IPS-20b (cell line): Measurements from ENCODE around the gene CYP26B1.

Source experiments
- H3K27ac ChIP-seq: one replicate; pipeline ENCODE4 v1.5.1; 2013; ENCODE audit warnings: low read length
- H3K27me3 ChIP-seq: 2 replicates; pipeline ENCODE4 v1.6.1; 2013; ENCODE audit warnings: mild to moderate bottlenecking, low read length, inconsistent platforms; ENCODE audit not compliant: insufficient read depth
- H3K36me3 ChIP-seq: 2 replicates; pipeline ENCODE4 v1.6.1; 2013; ENCODE audit warnings: low read depth, mild to moderate bottlenecking, inconsistent platforms, low read length, moderate library complexity; ENCODE audit not compliant: insufficient read depth
- H3K4me1 ChIP-seq: 2 replicates; pipeline ENCODE4 v1.6.1; 2013; ENCODE audit warnings: mild to moderate bottlenecking, control low read depth, inconsistent platforms, low read length, moderate library complexity; ENCODE audit not compliant: insufficient read depth
- H3K4me3 ChIP-seq: 2 replicates; pipeline ENCODE4 v1.5.1; 2013; ENCODE audit warnings: mild to moderate bottlenecking, low read length, inconsistent platforms
- H3K9ac ChIP-seq: 2 replicates; pipeline ENCODE4 v1.6.1; 2013; ENCODE audit warnings: low read depth, mild to moderate bottlenecking, inconsistent platforms, low read length, moderate library complexity
- H3K9me3 ChIP-seq: 2 replicates; pipeline ENCODE4 v1.6.1; 2013; ENCODE audit warnings: mild to moderate bottlenecking, low read depth, low read length, inconsistent platforms; ENCODE audit not compliant: insufficient read depth

The CYP26B1 gene

GRCh38 chr2:72147303-72147971 lies at the start of gene CYP26B1:
Gene CYP26B1, minus strand, starts transcription at chr2:72147862. Its CDS starts 28 bp downstream, at chr2:72147834.
- H3K9me3 ChIP-seq, result peaks cover 7% of the 10 kb centered on the region; the same call in 1 of the 2 replicates
- H3K4me3 ChIP-seq, result peak within 1 kb of the TSS; percentile 73
- H3K27ac ChIP-seq, result no peak within 1 kb of the TSS
- H3K4me1 ChIP-seq, result peaks cover 15% of the 10 kb centered on the region; the same call in 1 of the 2 replicates
- H3K9ac ChIP-seq, result no peak within 1 kb of the TSS
- no peaks in the 10 kb centered on the region for H3K36me3 ChIP-seq
- peaks cover 98% of the 10 kb centered on the region for H3K27me3 ChIP-seq

GRCh38 chr2:72193723-72194122 lies 46.1 kb upstream of the CYP26B1 start:
- Histone ChIP-seq H3K4me1 (no peaks in the 10 kb centered on the region), H3K36me3 (no peaks in the 10 kb centered on the region), H3K27me3 (no peaks in the 10 kb centered on the region), H3K9me3 (no peaks in the 10 kb centered on the region), H3K27ac (no peak overlapping the region), H3K9ac (no peak overlapping the region), H3K4me3 (no peak overlapping the region)

GRCh38 chr2:72191441-72191840 lies 43.8 kb upstream of the CYP26B1 start:
- no peak overlapping the region for H3K4me3 ChIP-seq
- H3K27ac ChIP-seq, result no peak overlapping the region
- H3K4me1 ChIP-seq, result no peaks in the 10 kb centered on the region
- H3K9me3 ChIP-seq, result no peaks in the 10 kb centered on the region
- no peak overlapping the region for H3K9ac ChIP-seq
- H3K36me3 ChIP-seq, result no peaks in the 10 kb centered on the region
- no peaks in the 10 kb centered on the region for H3K27me3 ChIP-seq

- Histone ChIP-seq H3K27me3 (no peaks in the 10 kb centered on the region), H3K9ac (no peak overlapping the region), H3K36me3 (no peaks in the 10 kb centered on the region), H3K27ac (no peak overlapping the region), H3K4me3 (no peak overlapping the region), H3K9me3 (no peaks in the 10 kb centered on the region), H3K4me1 (no peaks in the 10 kb centered on the region)
Measured at GRCh38 chr2:72185206-72185605, 37.5 kb upstream of the CYP26B1 start.

GRCh38 chr2:72183466-72183865 lies 35.8 kb upstream of the CYP26B1 start:
- Histone ChIP-seq H3K4me1 (no peaks in the 10 kb centered on the region), H3K27me3 (no peaks in the 10 kb centered on the region), H3K36me3 (peaks cover 7% of the 10 kb centered on the region; the same call in 1 of the 2 replicates), H3K9ac (no peak overlapping the region), H3K9me3 (no peaks in the 10 kb centered on the region), H3K4me3 (no peak overlapping the region), H3K27ac (no peak overlapping the region)

GRCh38 chr2:72183016-72183415 lies 35.4 kb upstream of the CYP26B1 start:
- Histone ChIP-seq H3K4me1 (no peaks in the 10 kb centered on the region), H3K36me3 (peaks cover 7% of the 10 kb centered on the region; the same call in 1 of the 2 replicates), H3K9ac (no peak overlapping the region), H3K9me3 (no peaks in the 10 kb centered on the region), H3K4me3 (no peak overlapping the region), H3K27ac (no peak overlapping the region), H3K27me3 (no peaks in the 10 kb centered on the region)

- H3K27me3 ChIP-seq, result no peaks in the 10 kb centered on the region
- no peaks in the 10 kb centered on the region for H3K4me1 ChIP-seq
- no peak overlapping the region for H3K4me3 ChIP-seq
- no peak overlapping the region for H3K27ac ChIP-seq
- H3K9ac ChIP-seq, result no peak overlapping the region
- peaks cover 11% of the 10 kb centered on the region; the same call in 1 of the 2 replicates for H3K36me3 ChIP-seq
- H3K9me3 ChIP-seq, result no peaks in the 10 kb centered on the region
Measured at GRCh38 chr2:72182547-72182946, 34.9 kb upstream of the CYP26B1 start.

- Histone ChIP-seq H3K4me1 (no peaks in the 10 kb centered on the region), H3K36me3 (peaks cover 14% of the 10 kb centered on the region; the same call in 1 of the 2 replicates), H3K9ac (no peak overlapping the region), H3K4me3 (no peak overlapping the region), H3K27me3 (no peaks in the 10 kb centered on the region), H3K27ac (no peak overlapping the region), H3K9me3 (no peaks in the 10 kb centered on the region)
Measured at GRCh38 chr2:72181616-72182015, 34.0 kb upstream of the CYP26B1 start.

GRCh38 chr2:72180351-72180750 lies 32.7 kb upstream of the CYP26B1 start:
- Histone ChIP-seq H3K4me1 (no peaks in the 10 kb centered on the region), H3K27me3 (no peaks in the 10 kb centered on the region), H3K9ac (no peak overlapping the region), H3K9me3 (no peaks in the 10 kb centered on the region), H3K36me3 (peaks cover 14% of the 10 kb centered on the region; the same call in 1 of the 2 replicates), H3K27ac (no peak overlapping the region), H3K4me3 (no peak overlapping the region)

- Histone ChIP-seq H3K27ac (no peak overlapping the region), H3K4me3 (no peak overlapping the region), H3K4me1 (peaks cover 7% of the 10 kb centered on the region), H3K9ac (no peak overlapping the region), H3K27me3 (no peaks in the 10 kb centered on the region), H3K36me3 (peaks cover 14% of the 10 kb centered on the region; the same call in 1 of the 2 replicates), H3K9me3 (no peaks in the 10 kb centered on the region)
Measured at GRCh38 chr2:72178551-72178950, 30.9 kb upstream of the CYP26B1 start.

- H3K9me3 ChIP-seq, result no peaks in the 10 kb centered on the region
- H3K27ac ChIP-seq, result no peak overlapping the region
- no peak overlapping the region for H3K9ac ChIP-seq
- H3K27me3 ChIP-seq, result no peaks in the 10 kb centered on the region
- H3K4me1 ChIP-seq, result peaks cover 7% of the 10 kb centered on the region
- peaks cover 14% of the 10 kb centered on the region; the same call in 1 of the 2 replicates for H3K36me3 ChIP-seq
- no peak overlapping the region for H3K4me3 ChIP-seq
Measured at GRCh38 chr2:72176281-72176680, 28.6 kb upstream of the CYP26B1 start.

- Histone ChIP-seq H3K36me3 (peaks cover 14% of the 10 kb centered on the region; the same call in 1 of the 2 replicates), H3K4me1 (peaks cover 7% of the 10 kb centered on the region), H3K4me3 (no peak overlapping the region), H3K27ac (no peak overlapping the region), H3K9me3 (no peaks in the 10 kb centered on the region), H3K27me3 (no peaks in the 10 kb centered on the region), H3K9ac (no peak overlapping the region)
Measured at GRCh38 chr2:72175636-72176035, 28.0 kb upstream of the CYP26B1 start.
